GM21576 (cell line): Measurements from ENCODE around the gene RNF146.
A peak's percentile ranks its signal among the peaks of the same experiment; 100 is the strongest.
"Not testable (repeated sequence)": the region's sequence is repeated elsewhere in the genome, so short reads cannot be mapped to it uniquely, and the experiment has no call there.

Source experiments
- ATAC-seq: cut with Tn5 transposase; IDR thresholded peaks from one replicate; pipeline ENCODE4 v1.9.1; 2021; ENCODE audit warnings: mild to moderate bottlenecking, moderate library complexity; ENCODE audit not compliant: unreplicated experiment

The RNF146 gene

GRCh38 chr6:127282184-127282583 is 15.5 kb downstream of the RNF146 start:
- no peak for ATAC-seq

DNA sequence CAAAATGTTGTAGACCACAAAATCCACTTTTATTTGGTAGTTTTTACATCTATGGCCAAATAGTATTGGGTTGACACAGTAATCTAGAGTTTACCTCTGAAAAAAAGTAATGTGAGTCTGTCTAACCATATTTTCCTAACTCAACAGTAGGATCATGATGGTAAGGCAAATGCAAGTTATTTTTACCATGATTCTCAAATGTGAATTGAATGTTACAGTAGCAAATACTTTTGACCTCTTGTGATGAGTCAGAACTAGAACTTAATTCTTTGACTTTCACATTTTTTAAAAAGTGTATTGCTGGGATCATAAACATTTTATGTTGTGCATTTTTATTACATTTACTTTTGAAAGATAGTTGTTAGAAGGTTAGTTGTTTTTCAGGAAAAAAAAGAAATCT is 22.0 kb downstream of the RNF146 start:
- no peak for ATAC-seq

DNA sequence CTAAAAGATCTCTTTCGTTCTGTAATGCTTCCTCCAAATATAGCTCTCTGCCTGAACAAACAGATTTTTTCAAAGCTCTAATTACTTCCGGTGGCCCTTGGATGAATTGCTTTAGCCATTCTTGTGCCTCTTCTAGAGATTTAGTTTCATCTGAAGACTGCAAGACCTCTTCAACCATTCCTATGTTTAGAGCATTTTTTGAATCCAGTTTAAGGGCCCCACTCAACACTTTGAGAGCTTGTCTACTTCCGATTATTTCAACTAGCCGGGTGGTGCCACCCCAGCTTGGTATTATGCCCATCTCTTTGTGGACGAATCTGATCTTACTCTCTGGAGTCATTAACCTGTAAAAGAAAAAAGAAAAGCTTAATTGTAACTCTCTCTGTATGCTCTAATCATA is 23.3 kb downstream of the RNF146 start:
- no peak for ATAC-seq

GRCh38 chr6:127290391-127291265 is 24.0 kb downstream of the RNF146 start:
- peak; percentile 59 for ATAC-seq

DNA sequence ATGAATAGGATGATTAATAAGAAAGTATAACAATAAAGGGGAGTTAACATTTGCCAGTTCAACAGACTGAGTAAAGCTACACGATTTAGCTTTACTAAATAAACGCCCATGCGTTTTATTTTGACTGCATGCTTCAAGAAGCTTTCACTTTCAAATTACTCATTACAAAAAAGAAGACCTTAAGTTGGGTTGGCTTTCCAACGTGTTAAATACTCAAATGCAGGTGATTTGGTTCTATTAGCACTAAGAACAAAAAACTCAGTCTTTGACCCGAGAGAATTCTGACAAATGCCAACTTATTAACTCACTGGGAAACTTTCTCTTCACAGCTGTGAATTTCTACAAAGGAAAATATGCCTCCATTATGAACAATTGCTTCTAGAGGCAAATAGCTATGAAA is 24.8 kb downstream of the RNF146 start:
- peak; percentile 79 for ATAC-seq

DNA sequence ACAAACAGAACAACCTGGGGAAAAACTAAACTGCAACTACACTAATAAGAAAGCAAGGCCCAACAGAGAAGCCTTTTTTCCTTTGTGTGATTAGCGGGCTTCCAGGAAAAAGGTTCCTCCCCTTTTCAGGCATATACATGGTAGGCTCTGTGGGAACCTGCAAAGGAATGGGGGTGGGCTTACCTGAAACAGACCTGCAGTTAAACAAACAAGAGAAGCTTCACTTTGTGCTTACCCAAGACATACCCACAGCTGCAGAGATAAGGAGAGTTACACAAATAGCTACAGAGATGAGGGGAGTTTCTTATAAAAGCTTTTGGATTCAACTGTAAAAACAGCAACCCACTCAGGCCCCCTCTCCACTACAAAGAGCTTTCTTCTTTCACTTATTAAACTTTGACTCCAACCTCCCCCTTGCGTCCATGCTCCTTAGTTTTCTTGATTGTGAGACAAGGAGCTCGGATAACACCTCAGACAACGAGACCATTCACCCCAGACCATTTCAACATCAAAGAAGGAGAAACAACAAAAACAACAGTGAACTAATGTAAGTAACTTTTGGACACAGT is 30.9 kb downstream of the RNF146 start:
- ATAC-seq = no peak

DNA sequence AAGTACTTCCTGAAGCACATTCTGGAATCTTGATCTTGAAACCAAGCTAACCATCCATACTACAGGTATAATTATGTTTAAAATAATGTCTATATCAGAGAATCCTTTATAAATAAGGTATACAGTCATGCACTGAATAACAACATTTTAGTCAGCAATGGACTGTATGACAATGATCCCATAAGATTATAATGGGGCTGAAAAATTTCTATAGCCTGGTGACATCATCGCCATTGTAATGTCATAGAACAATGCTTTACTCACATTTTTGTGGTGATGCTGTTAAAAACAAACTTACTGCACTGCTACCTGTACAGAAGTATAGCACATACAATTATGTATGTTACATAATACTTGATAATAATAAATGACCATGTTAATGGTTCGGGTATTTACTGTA is 31.8 kb downstream of the RNF146 start:
- ATAC-seq = no peak

DNA sequence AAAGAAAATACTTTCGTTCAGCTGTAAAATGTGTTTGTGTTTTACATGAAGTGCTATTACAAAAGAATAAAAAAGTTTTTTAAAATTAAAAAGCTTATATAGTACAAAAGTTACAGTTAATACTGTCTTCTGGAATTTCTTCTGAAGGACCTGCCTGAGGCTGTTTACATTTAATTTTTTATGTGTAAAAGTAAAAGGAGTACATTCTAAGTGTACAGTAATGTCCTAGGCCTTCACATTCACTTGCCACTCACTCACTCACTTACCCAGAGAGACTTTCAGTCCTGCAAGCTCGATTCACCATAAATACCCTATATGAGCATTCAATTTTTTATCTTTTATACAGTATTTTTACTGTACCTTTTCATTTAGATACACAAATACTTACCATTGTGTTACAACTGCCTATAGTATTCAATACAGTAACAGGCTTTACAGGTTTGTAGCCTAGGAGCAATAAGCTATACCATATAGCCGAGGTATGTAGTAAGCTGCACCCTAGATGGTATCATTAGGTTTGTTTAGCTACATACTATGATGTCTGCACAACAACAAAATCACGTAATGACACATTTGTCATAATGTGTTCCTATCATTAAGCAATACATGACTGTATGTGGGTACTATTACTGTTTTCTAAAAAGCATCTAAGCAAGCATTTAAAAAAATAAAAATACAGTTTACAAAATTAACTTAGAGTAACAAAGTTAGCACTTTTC is 33.0 kb downstream of the RNF146 start:
- no peak for ATAC-seq

- ATAC-seq = no peak
These were observed 33.7 kb downstream of the RNF146 start for GRCh38 chr6:127300411-127300810.

GRCh38 chr6:127301199-127301700 is 34.6 kb downstream of the RNF146 start:
- no peak for ATAC-seq

GRCh38 chr6:127302728-127303660 is 36.3 kb downstream of the RNF146 start:
- ATAC-seq = peak; percentile 77

DNA sequence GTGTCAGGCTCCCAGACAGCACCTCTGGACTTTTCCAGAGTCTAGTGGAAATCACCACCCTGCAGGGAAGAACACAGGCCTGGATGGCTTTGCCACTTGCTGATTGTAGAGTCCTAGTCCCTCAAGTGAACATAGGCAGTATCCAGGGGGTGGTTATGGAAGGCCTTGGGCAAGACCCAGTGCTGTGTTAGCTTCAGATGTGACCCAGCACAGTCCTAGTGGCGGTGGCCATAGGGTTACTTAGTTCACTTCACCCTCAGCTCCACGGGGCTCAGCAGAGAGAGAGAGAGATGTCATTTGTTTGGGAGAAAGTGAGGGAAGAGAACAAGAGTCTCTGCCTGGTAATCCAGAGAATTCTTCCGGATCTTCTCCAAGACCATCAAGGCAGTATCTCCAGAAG is 37.3 kb downstream of the RNF146 start:
- ATAC-seq = no peak

- ATAC-seq = no peak
These were observed 39.1 kb downstream of the RNF146 start for GRCh38 chr6:127305741-127306140.

GRCh38 chr6:127317388-127318128 is 50.9 kb downstream of the RNF146 start:
- no peak for ATAC-seq

GRCh38 chr6:127319686-127320085 is 53.0 kb downstream of the RNF146 start:
- no peak for ATAC-seq

GRCh38 chr6:127328043-127328609 is 61.5 kb downstream of the RNF146 start:
- no peak for ATAC-seq

DNA sequence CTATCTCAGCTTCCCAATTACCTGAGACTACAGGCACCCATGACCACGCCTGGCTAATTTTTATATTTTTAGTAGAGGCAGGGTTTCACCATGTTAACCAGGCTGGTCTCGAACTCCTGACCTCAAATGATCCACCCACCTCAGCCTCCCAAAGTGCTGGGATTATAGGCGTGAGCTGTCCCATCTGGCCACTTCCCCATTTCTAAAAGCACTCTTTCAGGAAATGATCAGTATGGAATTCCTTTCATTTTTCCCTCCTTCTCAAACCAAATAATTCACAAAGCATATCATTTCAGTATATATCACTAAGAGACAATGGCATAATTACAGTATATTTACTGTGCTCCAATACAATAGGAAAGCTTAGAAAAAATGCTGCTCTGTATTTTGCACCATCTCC is 64.6 kb downstream of the RNF146 start:
- ATAC-seq = not testable (repeated sequence)

DNA sequence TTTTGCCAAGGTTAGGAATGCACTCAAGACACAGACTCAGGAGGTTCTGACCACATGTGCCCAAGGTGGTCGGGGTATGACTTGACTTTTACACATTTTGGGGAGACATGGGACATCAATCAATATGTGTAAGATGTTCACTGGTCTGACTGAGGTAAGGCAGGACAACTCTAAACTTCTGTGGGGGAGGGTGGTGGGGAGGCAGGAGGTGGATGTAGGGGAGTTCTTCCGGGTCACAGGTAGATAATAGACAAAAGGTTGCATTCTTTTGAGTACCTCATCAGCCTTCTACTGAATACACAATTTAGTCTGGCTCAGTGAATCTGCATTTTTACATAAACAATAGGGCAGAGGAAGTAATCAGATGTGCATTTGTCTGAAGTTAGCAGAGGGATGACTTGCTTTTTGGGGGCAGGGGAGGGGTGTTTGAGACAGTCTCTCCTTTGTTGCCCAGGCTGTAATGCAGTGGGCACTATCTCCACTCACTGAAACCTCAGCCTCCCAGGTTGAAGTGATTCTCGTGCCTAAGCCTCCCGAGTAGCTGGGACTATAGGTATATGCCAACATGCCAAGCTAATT is 65.8 kb downstream of the RNF146 start:
- ATAC-seq = no peak
